ENCODE results near the gene SOX10. TPM values are rescaled to one million over a fixed set of nuclear protein-coding genes. Genes with fewer than 3 reads are reported as not detected.
"Not testable (repeated sequence)": the region's sequence is repeated elsewhere in the genome, so short reads cannot be mapped to it uniquely, and the experiment has no call there.

The SOX10 gene
- total RNA-seq, 1 experiment from 2014 or later, result not detected

GRCh38 chr22:37982938-37983859, 1.2 kb downstream of the SOX10 start:
- Histone ChIP-seq H3K27me3 (no peaks in the 10 kb centered on the region), H3K36me3 (no peaks in the 10 kb centered on the region), H3K4me3 (no peak overlapping the region), H3K9me3 (replicated peaks) (no peaks in the 10 kb centered on the region), H3K27ac (no peak overlapping the region), H3K4me1 (no peaks in the 10 kb centered on the region)
- DNase-seq, result no peak

- Histone ChIP-seq H3K4me1 (no peaks in the 10 kb centered on the region), H3K36me3 (no peaks in the 10 kb centered on the region), H3K4me3 (no peak overlapping the region), H3K9me3 (replicated peaks) (no peaks in the 10 kb centered on the region), H3K27me3 (no peaks in the 10 kb centered on the region), H3K27ac (no peak overlapping the region)
- no peak for DNase-seq
Observed at GRCh38 chr22:37982151-37982785, 2.1 kb downstream of the SOX10 start.

- H3K27me3 ChIP-seq, result no peaks in the 10 kb centered on the region
- H3K36me3 ChIP-seq, result no peaks in the 10 kb centered on the region
- no peaks in the 10 kb centered on the region for H3K9me3 ChIP-seq (replicated peaks)
- DNase-seq, result no peak
- H3K4me3 ChIP-seq, result no peak overlapping the region
- no peak overlapping the region for H3K27ac ChIP-seq
- H3K4me1 ChIP-seq, result no peaks in the 10 kb centered on the region
Observed at GRCh38 chr22:37981282-37982011, 2.9 kb downstream of the SOX10 start.

GRCh38 chr22:37979782-37980181, 4.6 kb downstream of the SOX10 start:
- Histone ChIP-seq H3K27ac (no peak overlapping the region), H3K4me3 (no peak overlapping the region), H3K9me3 (replicated peaks) (no peaks in the 10 kb centered on the region), H3K27me3 (no peaks in the 10 kb centered on the region), H3K36me3 (no peaks in the 10 kb centered on the region), H3K4me1 (no peaks in the 10 kb centered on the region)
- DNase-seq, result no peak

GRCh38 chr22:37976547-37976946, 7.8 kb downstream of the SOX10 start:
- Histone ChIP-seq H3K36me3 (no peaks in the 10 kb centered on the region), H3K4me1 (no peaks in the 10 kb centered on the region), H3K9me3 (replicated peaks) (no peaks in the 10 kb centered on the region), H3K27me3 (no peaks in the 10 kb centered on the region), H3K4me3 (no peak overlapping the region), H3K27ac (no peak overlapping the region)
- DNase-seq, result no peak

- not testable (repeated sequence) for H3K9me3 ChIP-seq (replicated peaks); H3K36me3 ChIP-seq; H3K27ac ChIP-seq; H3K4me3 ChIP-seq; H3K4me1 ChIP-seq; H3K27me3 ChIP-seq; DNase-seq
Observed at GRCh38 chr22:37976022-37976421, 8.3 kb downstream of the SOX10 start.

- H3K9me3 ChIP-seq (replicated peaks), result no peaks in the 10 kb centered on the region
- H3K27me3 ChIP-seq, result no peaks in the 10 kb centered on the region
- H3K4me3 ChIP-seq, result no peak overlapping the region
- no peaks in the 10 kb centered on the region for H3K36me3 ChIP-seq
- H3K4me1 ChIP-seq, result no peaks in the 10 kb centered on the region
- H3K27ac ChIP-seq, result no peak overlapping the region
- DNase-seq, result no peak
Observed at GRCh38 chr22:37975153-37975552, 9.2 kb downstream of the SOX10 start.

- H3K4me1 ChIP-seq, result no peaks in the 10 kb centered on the region
Observed at GRCh38 chr22:37973271-37974170, 10.8 kb downstream of the SOX10 start.

GRCh38 chr22:37972527-37972926, 11.8 kb downstream of the SOX10 start:
- peaks cover 3% of the 10 kb centered on the region; the same call in 1 of the 2 replicates for H3K36me3 ChIP-seq
- no peak overlapping the region for H3K4me3 ChIP-seq
- peak; percentile 49 to 61 for DNase-seq
- H3K4me1 ChIP-seq, result no peaks in the 10 kb centered on the region
- no peaks in the 10 kb centered on the region for H3K27me3 ChIP-seq
- H3K9me3 ChIP-seq (replicated peaks), result no peaks in the 10 kb centered on the region
- no peak overlapping the region for H3K27ac ChIP-seq

More at GRCh38 chr22:37973271-37974170, 10.8 kb downstream of the SOX10 start:
- no peak overlapping the region for H3K4me3 ChIP-seq
- H3K9me3 ChIP-seq (replicated peaks), result no peaks in the 10 kb centered on the region
- no peaks in the 10 kb centered on the region for H3K27me3 ChIP-seq
- no peak for DNase-seq
- H3K36me3 ChIP-seq, result no peaks in the 10 kb centered on the region
- H3K27ac ChIP-seq, result no peak overlapping the region

GRCh38 chr22:37971475-37972434, 12.6 kb downstream of the SOX10 start:
- Histone ChIP-seq H3K36me3 (peaks cover 5% of the 10 kb centered on the region), H3K27ac (no peak overlapping the region), H3K4me3 (no peak overlapping the region), H3K27me3 (no peaks in the 10 kb centered on the region), H3K4me1 (no peaks in the 10 kb centered on the region), H3K9me3 (replicated peaks) (no peaks in the 10 kb centered on the region)
- no peak for DNase-seq

- DNase-seq, result no peak
- H3K36me3 ChIP-seq, result peaks cover 8% of the 10 kb centered on the region
Observed at GRCh38 chr22:37970864-37971263, 13.5 kb downstream of the SOX10 start.

GRCh38 chr22:37968452-37969251, 15.7 kb downstream of the SOX10 start:
- no peak overlapping the region for H3K27ac ChIP-seq
- peaks cover 11% of the 10 kb centered on the region for H3K36me3 ChIP-seq
- no peaks in the 10 kb centered on the region for H3K4me1 ChIP-seq
- H3K4me3 ChIP-seq, result no peak overlapping the region
- DNase-seq, result no peak
- no peaks in the 10 kb centered on the region for H3K27me3 ChIP-seq
- H3K9me3 ChIP-seq (replicated peaks), result no peaks in the 10 kb centered on the region

More at GRCh38 chr22:37970864-37971263, 13.5 kb downstream of the SOX10 start:
- H3K27me3 ChIP-seq, result no peaks in the 10 kb centered on the region
- no peaks in the 10 kb centered on the region for H3K4me1 ChIP-seq
- no peak overlapping the region for H3K4me3 ChIP-seq
- H3K9me3 ChIP-seq (replicated peaks), result no peaks in the 10 kb centered on the region
- H3K27ac ChIP-seq, result no peak overlapping the region
